Activated CD4-positive, alpha-beta T cell treated with anti-CD3 and anti-CD28 coated beads, Interleukin-2, amount 50 U/mL, for 4 hours (primary cell): ENCODE data around the gene BMF.
A peak's percentile ranks its signal among the peaks of the same experiment; 100 is the strongest.

Experiments used
- DNase-seq, 2 experiments: peaks; one replicate each; pipeline ENCODE4 v3.0.0-alpha.2; 2020

The BMF gene

DNA sequence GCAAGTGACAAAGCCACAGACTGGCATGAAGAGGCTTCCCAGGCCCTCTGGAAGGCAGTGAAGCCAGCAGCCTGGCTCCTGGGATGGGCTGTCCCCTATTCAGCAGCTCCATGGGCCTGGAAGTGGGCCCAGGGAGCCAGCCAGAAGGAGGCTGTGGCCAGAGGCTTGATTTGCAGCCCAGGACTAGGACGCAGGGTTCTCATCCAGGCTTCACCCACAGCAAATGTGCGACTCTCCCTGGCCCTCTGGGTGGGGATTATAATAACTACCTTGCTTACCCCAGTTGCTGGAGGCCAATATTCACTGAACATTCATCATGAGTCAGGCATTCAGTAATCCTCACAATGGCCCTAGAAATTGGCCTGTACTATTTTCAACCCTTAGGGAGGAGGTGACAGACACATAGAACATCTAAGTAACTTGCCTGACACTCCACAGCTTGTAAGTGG, 45.1 kb downstream of the BMF start:
- no peak for DNase-seq

GRCh38 chr15:40062816-40063562, 45.7 kb downstream of the BMF start:
- DNase-seq = no peak

GRCh38 chr15:40061212-40061901, 47.3 kb downstream of the BMF start:
- DNase-seq = no peak

- no peak for DNase-seq
Measured at GRCh38 chr15:40060236-40060961, 48.3 kb downstream of the BMF start.

GRCh38 chr15:40059821-40060220, 48.9 kb downstream of the BMF start:
- DNase-seq = no peak

DNA sequence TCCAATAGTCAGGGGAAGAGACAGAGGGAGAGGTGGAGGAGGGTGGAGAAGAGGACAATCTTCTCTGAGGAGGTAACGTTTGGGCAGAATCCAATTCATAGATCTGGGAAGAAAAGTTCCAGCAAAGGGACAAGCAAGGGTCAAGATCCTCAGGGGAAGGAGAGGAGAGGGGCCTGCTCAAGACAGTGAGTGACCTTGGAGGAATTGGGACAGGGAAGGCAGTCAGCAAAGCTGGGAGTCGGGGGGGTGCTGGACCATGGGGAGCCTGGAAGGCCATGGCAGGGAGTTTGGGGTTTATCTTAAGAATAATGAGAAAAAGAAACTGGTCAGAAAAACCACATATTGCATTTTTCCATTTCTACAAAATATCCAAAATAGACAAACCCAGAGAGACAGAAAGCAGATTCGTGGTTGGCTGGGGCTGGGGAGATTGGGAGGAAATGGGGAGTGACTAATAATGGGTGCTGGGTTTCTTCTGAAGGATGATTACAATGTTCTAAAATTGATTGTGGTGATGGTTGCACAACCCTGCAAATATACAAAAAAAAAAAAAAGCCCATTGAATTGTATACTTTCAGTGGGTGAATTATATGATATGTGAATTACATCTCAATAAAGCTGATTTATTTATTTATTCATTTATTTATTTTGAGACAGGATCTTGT, 50.1 kb downstream of the BMF start:
- DNase-seq = no peak

DNA sequence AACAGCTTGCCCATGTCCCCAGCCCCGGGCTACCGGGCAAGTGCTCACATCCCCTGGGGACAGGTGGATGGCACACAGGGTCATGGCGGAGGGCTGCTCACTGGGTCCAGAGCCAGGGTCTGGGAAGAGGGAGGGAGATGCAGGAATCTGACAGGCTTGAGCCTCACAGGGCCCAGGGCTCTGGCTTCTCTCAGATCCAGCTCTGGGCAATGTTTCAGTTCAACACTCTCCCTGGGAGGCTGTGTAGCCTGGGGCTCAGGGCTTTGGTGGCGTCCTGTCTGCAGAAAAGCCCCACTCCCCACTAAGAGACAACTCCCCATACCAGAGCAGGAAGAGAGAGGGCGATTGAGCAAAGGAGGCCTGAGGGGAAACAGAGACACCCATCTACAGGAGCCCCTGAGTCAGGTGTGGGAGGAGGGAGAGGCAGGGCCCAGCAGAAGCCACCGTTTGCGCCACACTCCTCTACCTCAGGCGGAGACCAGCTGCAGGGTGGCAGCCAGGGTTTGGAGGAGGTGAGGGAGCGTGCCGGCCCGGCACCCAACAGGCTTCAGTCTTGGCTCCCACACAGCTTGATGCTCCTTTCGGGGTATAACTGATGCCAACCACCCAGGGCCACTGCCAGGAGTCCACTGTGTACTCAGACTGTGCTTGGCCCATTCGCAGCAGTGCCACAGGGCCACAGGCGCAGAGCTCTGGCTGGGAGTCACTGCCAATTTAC, 52.9 kb downstream of the BMF start:
- DNase-seq = no peak

DNA sequence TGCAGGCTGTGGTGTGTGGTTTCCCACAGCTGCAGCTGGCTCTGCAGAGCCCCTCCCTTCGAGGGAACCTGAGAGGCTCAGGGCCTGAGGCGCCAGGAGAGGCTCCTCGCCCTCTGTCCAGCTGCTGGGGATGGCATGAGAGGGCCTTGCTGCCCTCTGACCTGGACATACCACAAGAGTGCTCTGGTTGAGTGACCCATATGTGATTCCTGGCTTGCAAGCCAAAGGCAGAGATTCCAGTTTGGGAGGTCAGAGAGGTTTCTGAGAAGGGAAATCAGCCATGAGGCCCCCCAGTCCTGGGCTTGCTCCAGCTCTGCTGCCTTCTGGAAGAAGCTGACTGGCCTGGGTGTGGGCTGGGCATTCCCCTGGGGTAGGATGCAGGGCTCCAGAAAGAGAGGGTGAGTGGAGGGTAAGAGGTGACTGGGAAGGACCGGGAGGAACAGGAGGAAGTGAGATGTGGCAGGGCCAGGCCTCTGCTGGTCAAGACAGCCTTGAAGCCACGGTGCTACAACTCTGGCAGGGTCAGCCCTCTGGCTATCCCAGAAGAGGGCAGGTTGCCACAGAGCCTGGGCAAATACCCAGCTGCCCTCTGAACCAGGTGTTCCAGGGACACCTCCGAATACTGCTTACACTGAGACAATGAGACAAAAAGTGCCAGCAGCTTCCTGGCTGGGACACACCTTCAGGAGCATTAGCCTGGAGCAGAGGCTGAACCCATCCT, 53.7 kb downstream of the BMF start:
- no peak for DNase-seq

GRCh38 chr15:40054605-40054854, 54.1 kb downstream of the BMF start:
- no peak for DNase-seq

DNA sequence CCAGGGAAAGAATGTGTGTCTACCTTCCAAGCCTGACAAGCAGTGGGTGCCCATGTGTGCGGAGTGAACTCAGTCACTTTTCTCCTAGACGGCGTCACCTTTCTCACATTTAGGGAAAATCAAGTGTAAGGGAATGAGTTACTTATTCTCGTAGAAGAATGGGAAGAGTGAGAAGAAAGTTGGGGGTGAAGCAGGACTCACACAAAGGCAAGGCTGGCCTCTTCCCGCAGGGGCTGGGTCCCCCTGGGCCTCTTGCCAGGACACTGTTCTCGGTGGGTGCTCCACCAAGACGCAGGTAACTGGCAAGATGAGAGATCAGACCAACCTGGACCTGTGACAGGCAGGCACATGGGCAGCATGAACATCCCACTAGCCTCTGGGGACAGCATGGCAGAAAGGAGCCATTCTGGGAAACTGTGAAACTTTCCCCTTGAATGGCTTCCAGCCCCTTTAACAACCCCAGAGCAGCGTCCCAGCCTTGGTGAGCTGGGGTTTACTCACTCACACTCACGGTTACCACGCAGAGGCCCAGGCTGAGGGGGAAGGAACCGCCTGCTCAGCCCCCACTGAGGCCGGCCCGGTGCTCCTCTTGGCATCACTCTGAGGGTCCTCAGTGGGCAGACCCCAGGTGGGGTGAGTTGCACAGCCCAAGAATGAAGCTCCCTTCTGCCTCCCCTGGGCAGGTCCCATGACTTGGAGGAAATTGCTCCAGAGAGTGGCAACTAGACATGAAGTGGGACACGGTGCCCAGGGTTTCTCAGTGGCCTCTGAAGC, 54.7 kb downstream of the BMF start:
- DNase-seq = no peak

DNA sequence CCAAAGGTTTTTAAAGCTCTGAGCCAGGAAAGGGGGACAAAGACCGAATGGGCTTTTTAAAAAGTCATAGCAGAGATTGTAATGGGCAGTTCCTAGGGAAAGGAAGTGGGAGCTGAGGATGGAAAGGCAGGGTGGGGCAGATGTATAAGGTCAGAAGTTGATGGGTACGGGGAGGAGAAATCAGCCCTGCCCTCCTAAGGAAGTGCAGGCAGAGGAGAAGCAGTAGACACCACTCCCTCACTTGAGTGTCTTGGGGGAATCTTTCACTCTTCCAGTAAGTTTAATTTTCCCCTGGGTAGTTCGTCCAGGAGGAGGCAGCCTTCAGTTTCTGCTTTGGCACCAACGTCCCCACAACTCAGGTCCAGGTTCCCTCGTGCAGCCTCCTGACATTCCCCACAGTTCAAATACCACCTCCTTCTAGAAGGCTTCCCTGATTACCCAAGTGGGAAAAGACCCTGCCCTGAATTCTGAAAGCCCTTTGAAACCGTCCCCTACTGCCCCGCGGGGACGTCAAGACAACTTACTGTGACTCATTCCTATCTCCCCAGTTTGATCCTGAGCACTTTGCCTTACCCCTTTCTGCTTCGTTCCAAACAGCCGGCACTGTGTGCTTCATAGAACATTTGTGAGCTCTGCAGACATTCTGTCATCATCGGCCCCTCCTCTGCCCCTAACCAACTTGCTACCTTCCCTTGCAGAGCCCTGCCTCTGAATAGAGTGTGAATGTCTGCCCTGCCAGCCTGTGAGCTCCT, 55.4 kb downstream of the BMF start:
- no peak for DNase-seq

DNA sequence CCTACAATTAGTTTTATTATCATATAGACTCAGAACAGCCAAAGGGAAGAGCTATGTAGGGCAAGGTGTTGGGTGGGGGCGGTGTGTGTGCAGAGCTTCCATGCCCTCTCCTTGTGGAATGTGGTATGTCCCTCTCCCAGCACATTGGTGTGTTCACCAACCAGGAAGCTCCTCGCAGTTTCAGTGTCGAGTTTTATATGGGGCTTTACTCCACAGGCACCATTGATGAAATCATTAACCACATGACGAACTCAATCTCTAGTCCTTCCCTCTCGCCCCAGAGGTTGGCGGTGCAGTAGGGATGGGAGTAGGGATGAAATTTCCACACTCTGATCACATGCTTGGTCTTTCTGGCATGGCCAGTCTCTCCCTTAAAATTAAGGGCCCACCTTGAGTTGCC, 56.1 kb downstream of the BMF start:
- no peak for DNase-seq

DNA sequence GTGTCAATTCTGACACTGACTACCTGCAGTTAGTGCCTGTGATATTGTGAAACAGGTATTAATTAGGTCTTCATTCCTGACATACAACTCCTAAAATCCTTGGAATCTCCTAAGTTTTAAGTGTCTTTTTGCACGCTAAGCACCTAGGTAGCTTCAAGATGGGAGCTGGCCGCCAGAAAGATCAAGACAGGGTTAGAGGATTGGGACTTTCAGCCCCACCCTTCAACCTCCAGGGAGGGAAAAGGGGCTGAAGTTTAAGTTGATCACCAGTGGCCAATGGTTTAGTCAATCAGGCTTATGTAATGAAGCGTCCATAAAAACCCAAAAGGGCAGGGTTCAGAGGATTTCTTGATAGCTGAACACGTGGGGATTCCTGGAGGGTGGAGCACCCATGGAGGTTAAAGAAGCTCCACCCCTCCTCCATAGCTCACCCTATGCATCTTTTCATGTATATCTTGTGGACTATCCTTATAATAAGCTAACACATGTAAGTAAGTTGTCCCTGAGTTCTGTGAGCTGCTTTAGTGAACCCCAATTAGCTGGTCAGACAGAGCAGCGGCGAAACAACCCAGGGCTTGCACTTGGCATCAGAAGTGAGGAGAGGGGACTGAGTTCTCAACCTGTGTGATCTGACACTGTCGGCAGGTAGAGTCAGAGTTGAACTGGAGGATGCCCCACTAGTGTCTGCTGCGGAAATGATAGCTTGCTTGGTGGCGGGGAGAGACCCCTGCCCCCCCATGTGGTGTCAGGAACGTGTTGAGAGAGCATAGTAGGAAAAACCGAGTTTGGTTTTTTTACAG, 56.9 kb downstream of the BMF start:
- DNase-seq = no peak

DNA sequence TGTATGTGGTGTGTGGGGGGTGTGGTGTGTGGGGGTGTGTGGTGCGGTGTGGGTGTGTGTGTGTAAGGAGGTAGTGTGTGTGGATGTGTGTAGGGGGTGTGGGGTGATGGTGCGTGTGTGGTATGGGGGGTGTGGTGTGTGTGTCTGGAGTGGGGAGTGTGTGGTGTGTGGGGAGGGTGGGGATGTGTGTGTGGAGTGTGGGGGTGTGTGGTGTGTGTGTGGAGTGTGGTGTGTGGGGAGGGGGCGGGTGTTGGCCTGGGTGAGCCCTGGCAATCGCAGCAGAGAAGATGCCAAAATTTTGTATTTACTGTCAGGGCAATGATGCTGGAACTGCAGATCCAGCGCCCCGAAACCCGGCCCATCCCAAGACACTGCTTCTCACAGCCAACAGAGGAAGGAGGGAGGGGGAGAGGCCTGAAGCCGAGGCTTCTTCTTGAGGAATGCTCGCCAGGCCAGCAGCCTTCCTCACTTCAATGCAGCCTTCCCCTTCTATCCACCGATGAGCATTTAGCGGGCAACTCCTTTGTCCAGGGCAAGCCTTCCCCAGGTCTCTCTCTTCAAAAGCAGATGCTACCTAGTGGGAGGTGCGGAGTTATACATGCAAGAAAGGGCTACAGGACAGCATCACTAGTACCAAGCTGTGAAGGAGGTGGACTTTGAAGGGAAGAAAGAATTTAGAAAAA, 57.8 kb downstream of the BMF start:
- no peak for DNase-seq

GRCh38 chr15:40048926-40049475, 59.7 kb downstream of the BMF start:
- DNase-seq = no peak

GRCh38 chr15:40048211-40048792, 60.4 kb downstream of the BMF start:
- no peak for DNase-seq

- DNase-seq = peak; percentile 38 to 50
Measured at GRCh38 chr15:40047415-40048210, 61.1 kb downstream of the BMF start.
